Panc1 (cell line): ENCODE data around the gene ERCC6. TPM values are rescaled to one million over a fixed set of nuclear protein-coding genes. Genes with fewer than 3 reads are reported as not detected.

ENCODE experiments used
- ATAC-seq: fragments of 200-7000 bp; cut with Tn5 transposase; 2 replicates; pipeline ENCODE4 v1.9.1; 2020; ENCODE audit warnings: mild to moderate bottlenecking, moderate library complexity
- BruUV-seq: library from RNA; stranded (reverse); fragments of 400-500 nt; replicated peaks from 2 replicates; lab custom pipeline; 2021; lab: Mats Ljungman, UMichigan
- CTCF ChIA-PET: fragments of 300-600 bp; sonication (Branson Sonifier 250); formaldehyde crosslinking; loops from one replicate; lab custom pipeline; 2022; ENCODE audit warnings: antibody characterized with exemption; lab: Charles Lee
- POLR2A ChIA-PET: fragments of 300-600 bp; sonication (Branson Sonifier 250); formaldehyde crosslinking; loops from one replicate; lab custom pipeline; 2022; ENCODE audit warnings: antibody characterized with exemption; lab: Charles Lee
- DNase-seq: peaks from one replicate; pipeline ENCODE4 v3.0.0-alpha.2; 2010; ENCODE audit warnings: low read depth, low spot score
- H3K27ac ChIP-seq: 2 replicates; pipeline ENCODE4 v1.5.1; 2011; ENCODE audit warnings: mild to moderate bottlenecking, low read length, inconsistent platforms
- H3K27me3 ChIP-seq: fragments of 200-500 bp; sonication (Bioruptor generic); 2 replicates; pipeline ENCODE4 v1.6.0; 2014; ENCODE audit warnings: low read length, inconsistent platforms; ENCODE audit not compliant: control insufficient read depth, insufficient read depth
- H3K36me3 ChIP-seq: fragments of 200-500 bp; sonication (Bioruptor generic); 2 replicates; pipeline ENCODE4 v1.5.1; 2014; ENCODE audit warnings: inconsistent platforms, mild to moderate bottlenecking, low read length, moderate library complexity; ENCODE audit not compliant: control insufficient read depth, insufficient read depth
- H3K4me1 ChIP-seq: 2 replicates; pipeline ENCODE4 v1.5.1; 2011; ENCODE audit warnings: inconsistent platforms, mild to moderate bottlenecking, low read length, moderate library complexity; ENCODE audit not compliant: control insufficient read depth, insufficient read depth
- H3K4me3 ChIP-seq, 2 experiments: 2 replicates each; pipeline ENCODE4 v1.5.1; 2011 to 2012; ENCODE audit warnings: low read depth in 2 of 2, low read length in 2 of 2, mild to moderate bottlenecking in 2 of 2, inconsistent platforms in 1 of 2, moderate library complexity in 1 of 2
- H3K9me3 ChIP-seq: fragments of 200-500 bp; sonication (Bioruptor generic); 2 replicates; pipeline ENCODE4 v1.5.1; 2014; ENCODE audit warnings: low read depth, mild to moderate bottlenecking, inconsistent platforms, low read length, moderate library complexity; ENCODE audit not compliant: control insufficient read depth, insufficient read depth
- CTCF ChIP-seq: fragments of 450-650 bp; IDR thresholded peaks from 2 replicates; pipeline ENCODE4 v1.5.1; 2017; ENCODE audit warnings: mild to moderate bottlenecking
- POLR2AphosphoS5 ChIP-seq: IDR thresholded peaks from 2 replicates; pipeline ENCODE4 v1.6.1; 2012; ENCODE audit warnings: mild to moderate bottlenecking, low read depth, low read length, moderate library complexity
- REST ChIP-seq, 2 experiments: IDR thresholded peaks; 2 replicates each; pipeline ENCODE4 v1.6.1; 2011 to 2012; ENCODE audit warnings: low read depth in 2 of 2, control low read depth in 1 of 2, low read length in 1 of 2, mild to moderate bottlenecking in 1 of 2, moderate library complexity in 1 of 2; ENCODE audit not compliant: insufficient read depth in 1 of 2
- SIN3A ChIP-seq: IDR thresholded peaks from 2 replicates; pipeline ENCODE4 v1.6.1; 2012; ENCODE audit warnings: low read depth, mild to moderate bottlenecking, low read length, moderate library complexity, borderline replicate concordance; ENCODE audit not compliant: insufficient read depth
- TCF7L2 ChIP-seq: IDR thresholded peaks from 2 replicates; pipeline ENCODE4 v1.6.1; 2011; ENCODE audit warnings: mild to moderate bottlenecking, low read depth, low read length, inconsistent platforms
- in situ Hi-C: cut with HindIII; loops from 2 replicates; pipeline ENCODE4 v1.10.0; 2016; ENCODE audit warnings: low sequenced_read_pairs, low pct_unique_long_range_greater_than_20kb
- intact Hi-C: fragments of 100-400 bp; cut with micrococcal nuclease; formaldehyde crosslinking; loops from one replicate; pipeline ENCODE4 v1.10.0; 2022; ENCODE audit not compliant: unreplicated experiment
- total RNA-seq: library from RNA; stranded (reverse); gene quantifications from one replicate; pipeline ENCODE4 v1.2.1, GENCODE V29; 2021; ENCODE audit not compliant: unreplicated experiment

The ERCC6 gene
- total RNA-seq, 1 experiment from 2014 or later: 19.1 TPM

- no peaks in the 10 kb centered on the region; the same call in 1 of the 2 replicates for H3K36me3 ChIP-seq
- H3K9me3 ChIP-seq: no peaks in the 10 kb centered on the region
- H3K4me3 ChIP-seq: no peak overlapping the region
- ATAC-seq (no peak), DNase-seq (no peak)
- in situ Hi-C loops (no loop called here), intact Hi-C loops (loop anchor here (2.0 kb wide), 1 partner anchor 860 kb away; no protein-coding TSS in a partner anchor)
- no peaks in the 10 kb centered on the region for H3K27me3 ChIP-seq
- no peaks in the 10 kb centered on the region for H3K4me1 ChIP-seq
- ChIA-PET POLR2A (no interaction called here), CTCF (interaction anchor here (0.6 to 2.1 kb wide), 4 partner anchors 9 to 154 kb away, joined by 3 to 25 read pairs (median 4); no protein-coding TSS in a partner anchor)
- no peak overlapping the region for H3K27ac ChIP-seq
- no peak for TF ChIP-seq POLR2AphosphoS5
- no peak for TF ChIP-seq TCF7L2
- no peak for TF ChIP-seq CTCF
- no peak for TF ChIP-seq REST (IDR thresholded peaks at IDR 0.05; ENCODE audit: insufficient read depth in 1 of 2, low read depth in 2 of 2, low read length in 1 of 2)
- TF ChIP-seq SIN3A: no peak
- no TSS peak for BruUV-seq
Observed at GRCh38 chr10:49518566-49518965, 20.4 kb downstream of the ERCC6 start.

GRCh38 chr10:49516216-49516970, 22.5 kb downstream of the ERCC6 start:
- Histone ChIP-seq H3K4me1 (no peaks in the 10 kb centered on the region), H3K4me3 (no peak overlapping the region), H3K27ac (no peak overlapping the region), H3K36me3 (no peaks in the 10 kb centered on the region; the same call in 1 of the 2 replicates), H3K27me3 (no peaks in the 10 kb centered on the region), H3K9me3 (no peaks in the 10 kb centered on the region)
- in situ Hi-C loops (no loop called here), intact Hi-C loops (no loop called here)
- ChIA-PET CTCF (interaction anchor here (0.9 kb wide), 1 partner anchor 858 kb away, joined by 3 read pairs; no protein-coding TSS in a partner anchor), POLR2A (no interaction called here)
- no peak for ATAC-seq
- no peak for DNase-seq
- BruUV-seq: no TSS peak
- no peak for TF ChIP-seq SIN3A
- no peak for TF ChIP-seq CTCF
- TF ChIP-seq REST (IDR thresholded peaks at IDR 0.05; ENCODE audit: insufficient read depth in 1 of 2, low read depth in 2 of 2, low read length in 1 of 2): no peak
- TF ChIP-seq POLR2AphosphoS5: no peak
- no peak for TF ChIP-seq TCF7L2
